HS-5 (cell line): ENCODE measurements around the gene ATG16L2.
A peak's percentile ranks its signal among the peaks of the same experiment; 100 is the strongest.
"Not testable (repeated sequence)": the region's sequence is repeated elsewhere in the genome, so short reads cannot be mapped to it uniquely, and the experiment has no call there.

Experiments used
- DNase-seq: peaks from one replicate; pipeline ENCODE4 v3.0.0-alpha.2; 2012; ENCODE audit warnings: low read depth

The ATG16L2 gene

DNA sequence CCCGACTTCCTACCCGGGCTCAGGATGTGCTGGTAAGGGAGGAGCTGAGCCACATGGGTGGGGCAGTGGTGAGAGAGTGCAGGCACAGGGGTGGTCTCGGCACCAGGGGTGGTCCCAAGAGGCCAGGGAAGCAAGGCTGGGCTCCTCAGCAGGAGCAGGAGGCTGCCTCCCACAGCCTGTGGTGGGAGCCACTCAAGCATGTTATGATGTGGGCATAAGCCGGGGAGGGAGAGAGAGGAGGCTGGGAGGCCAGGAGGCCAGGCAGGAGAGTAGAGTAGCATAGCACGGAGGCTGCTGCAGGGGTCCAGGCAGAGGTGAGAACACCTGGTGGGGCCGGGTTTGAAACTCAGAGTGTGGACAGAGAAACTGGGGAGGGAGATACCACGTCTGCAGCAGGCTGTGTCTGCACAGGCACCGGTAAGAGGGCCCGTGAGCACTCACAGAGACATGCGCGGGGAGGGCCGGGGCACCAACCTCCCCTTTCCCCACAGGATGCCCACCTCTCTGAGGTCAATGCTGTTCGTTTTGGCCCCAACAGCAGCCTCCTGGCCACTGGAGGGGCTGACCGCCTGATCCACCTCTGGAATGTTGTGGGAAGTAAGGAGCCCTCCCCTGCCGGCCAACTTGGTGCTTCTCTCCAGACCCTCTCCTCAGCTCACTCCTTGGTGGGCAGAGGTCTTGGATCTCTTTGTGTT is 10.7 kb downstream of the ATG16L2 start:
- no peak for DNase-seq

DNA sequence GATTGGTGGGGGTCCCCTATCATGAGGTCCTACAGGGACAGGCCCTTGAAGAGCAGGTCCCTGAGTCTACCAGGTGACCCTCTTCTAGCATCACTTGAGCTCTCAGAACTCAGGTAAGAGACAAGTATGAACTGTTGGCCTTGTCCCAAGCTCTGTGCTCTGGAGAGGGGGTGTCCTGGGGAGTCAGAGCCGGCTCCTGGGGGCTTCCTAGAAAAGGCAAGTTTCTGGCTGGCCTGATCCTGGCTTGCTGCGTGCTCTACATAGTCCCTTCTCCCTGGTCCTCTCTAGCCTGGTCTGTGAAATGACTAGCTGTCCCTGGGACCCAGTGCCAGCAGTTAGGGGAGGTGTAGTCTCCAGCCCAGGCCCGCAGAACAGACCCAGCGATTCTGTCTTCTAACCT is 11.4 kb downstream of the ATG16L2 start:
- DNase-seq: no peak

DNA sequence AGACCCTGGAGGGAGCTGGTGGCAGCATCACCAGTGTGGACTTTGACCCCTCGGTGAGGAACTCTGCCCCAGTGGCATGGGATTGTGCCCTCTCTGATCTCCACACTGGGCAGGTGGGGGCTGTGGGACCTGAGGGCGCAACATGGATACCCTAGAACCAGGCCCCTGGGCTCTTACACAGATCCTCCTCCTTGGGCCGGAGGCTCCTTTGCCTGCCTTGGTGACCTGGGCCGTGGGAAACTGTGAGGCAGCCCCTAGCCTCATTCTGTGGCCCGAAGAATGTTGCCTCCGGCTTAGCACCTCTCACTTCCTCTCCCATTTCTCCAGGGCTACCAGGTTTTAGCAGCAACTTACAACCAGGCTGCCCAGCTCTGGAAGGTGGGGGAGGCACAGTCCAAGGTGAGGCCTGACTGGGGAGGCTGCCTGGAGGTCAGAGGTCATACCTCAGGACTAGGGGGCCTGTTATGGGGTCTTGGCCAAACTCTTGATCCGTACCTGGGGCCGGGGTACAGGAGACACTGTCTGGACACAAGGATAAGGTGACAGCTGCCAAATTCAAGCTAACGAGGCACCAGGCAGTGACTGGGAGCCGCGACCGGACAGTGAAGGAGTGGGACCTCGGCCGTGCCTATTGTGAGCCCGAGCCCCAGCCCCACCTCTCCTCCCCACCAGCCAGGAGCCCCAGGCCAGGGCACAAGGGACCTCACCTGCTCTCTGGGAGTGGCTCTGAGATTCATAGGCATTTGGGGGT is 12.2 kb downstream of the ATG16L2 start:
- DNase-seq: no peak

DNA sequence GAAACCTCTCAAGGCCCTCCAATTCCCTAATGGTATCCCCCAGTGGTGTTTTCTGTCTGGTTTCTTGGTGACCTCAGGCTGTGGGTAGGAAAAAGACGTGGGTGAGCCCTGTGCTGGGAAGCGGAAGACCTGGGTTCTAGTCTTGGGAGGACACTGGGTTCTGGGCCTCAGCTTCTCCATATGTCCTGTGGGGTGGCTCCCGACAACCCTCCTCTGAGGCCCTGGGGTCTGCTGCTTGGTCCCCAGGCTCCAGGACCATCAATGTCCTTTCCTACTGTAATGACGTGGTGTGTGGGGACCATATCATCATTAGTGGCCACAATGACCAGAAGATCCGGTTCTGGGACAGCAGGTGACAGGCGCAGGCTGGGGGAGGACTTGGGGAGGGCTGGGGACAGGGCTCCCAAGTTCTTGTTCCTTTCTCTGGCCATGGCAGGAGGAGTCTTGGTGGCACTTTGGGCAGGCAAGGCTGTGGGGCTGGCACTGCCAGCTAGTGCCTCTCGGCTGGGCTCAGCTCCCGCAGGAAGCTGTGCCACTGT is 12.8 kb downstream of the ATG16L2 start:
- DNase-seq: no peak

DNA sequence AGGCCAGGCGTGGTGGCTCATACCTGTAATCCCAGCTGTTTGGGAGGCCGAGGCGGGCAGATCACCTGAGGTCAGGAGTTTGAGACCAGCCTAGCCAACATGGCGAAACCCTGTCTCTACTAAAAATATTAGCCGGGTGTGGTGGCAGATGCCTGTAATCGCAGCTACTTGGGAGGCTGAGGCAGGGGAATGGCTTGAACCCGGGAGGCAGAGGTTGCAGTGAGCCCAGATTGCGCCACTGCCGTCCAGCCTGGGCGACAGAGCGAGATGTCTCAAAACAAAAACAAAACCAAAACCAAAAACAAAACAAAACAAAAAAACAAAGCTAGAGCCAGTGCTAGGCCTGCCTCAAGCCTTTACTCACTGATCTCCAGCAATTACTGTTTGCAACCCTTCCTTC is 13.4 kb downstream of the ATG16L2 start:
- DNase-seq: not testable (repeated sequence)

DNA sequence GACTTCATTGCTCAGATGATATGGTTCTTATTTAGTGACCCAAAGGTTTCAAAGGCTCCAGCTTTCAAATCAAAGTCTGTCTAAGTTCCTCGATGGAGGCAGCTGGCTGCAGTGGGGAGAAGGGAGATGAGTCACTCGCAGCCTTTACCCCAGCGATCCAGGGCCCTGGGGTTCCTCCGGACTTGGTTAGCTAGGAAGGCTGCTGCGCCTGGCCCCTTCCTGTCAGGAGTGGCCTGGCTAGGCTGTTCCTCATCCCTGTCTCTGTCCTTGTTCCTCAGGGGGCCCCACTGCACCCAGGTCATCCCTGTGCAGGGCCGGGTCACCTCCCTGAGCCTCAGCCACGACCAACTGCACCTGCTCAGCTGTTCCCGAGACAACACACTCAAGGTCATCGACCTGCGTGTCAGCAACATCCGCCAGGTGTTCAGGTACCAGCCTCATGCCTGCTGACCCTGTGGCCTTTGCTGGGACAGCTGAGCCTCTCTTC is 13.9 kb downstream of the ATG16L2 start:
- no peak for DNase-seq

DNA sequence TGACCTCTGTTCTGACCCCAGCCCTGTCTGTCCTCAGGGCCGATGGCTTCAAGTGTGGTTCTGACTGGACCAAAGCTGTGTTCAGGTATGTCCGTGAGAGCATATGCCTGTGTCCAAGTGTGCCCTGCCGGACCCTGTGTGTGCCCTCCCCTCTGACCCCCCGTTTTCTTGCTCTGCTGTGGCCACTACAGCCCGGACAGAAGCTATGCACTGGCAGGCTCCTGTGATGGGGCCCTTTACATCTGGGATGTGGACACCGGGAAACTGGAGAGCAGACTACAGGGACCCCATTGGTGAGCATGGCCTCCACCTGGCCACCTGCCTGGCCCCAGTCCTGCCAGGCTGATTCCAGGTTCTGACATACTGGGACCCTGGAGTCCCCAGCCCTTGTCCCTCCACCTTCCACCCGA is 14.5 kb downstream of the ATG16L2 start:
- DNase-seq: no peak

DNA sequence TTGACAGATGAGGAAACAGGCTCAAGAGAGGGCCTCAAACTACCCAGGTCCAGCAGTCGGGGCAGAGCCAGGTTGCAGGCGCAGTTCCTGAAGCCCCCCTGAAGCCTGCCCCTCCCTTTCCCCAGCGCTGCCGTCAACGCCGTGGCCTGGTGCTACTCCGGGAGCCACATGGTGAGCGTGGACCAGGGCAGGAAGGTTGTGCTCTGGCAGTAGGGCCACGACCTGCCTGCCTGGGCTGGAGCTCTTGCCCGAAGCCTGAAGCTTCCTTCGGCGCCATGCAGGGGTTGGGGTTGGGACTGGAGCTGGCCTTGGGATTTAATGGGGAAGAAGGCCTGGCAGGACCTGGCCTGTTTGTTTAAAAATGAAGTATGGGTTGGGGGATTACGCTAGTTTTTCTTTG is 15.0 kb downstream of the ATG16L2 start:
- DNase-seq: no peak

DNA sequence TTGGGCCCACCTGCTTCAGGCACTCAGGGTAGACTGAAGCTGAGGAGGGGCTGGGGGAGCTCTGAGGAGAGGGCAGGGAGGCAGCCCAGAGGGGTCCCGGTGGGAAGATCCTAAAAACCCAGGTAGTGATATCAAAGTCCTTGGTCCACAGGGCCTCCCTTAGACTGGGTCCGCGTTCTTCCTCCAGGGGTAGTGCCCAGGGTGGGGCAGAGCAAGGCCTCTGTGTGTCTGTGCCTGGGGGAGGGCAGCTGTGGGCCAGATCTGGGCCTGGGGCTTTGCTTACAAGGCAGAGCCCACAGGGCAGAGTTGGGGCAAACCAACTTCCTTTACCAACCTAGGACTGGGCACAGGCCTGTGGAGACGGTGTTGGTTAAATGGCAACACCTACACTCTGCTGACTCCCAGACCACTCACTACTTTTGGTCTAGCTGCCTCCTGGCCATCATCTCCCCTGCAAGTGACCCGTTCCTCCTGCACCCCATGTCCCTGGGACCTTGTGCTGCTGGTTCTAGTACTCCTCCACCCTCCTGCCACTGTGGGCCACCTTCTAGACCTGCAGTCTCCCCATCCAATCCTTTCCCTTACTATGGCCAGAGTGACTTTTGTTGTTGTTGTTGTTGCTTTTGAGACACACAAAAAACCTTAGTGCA is 15.8 kb downstream of the ATG16L2 start:
- no peak for DNase-seq

DNA sequence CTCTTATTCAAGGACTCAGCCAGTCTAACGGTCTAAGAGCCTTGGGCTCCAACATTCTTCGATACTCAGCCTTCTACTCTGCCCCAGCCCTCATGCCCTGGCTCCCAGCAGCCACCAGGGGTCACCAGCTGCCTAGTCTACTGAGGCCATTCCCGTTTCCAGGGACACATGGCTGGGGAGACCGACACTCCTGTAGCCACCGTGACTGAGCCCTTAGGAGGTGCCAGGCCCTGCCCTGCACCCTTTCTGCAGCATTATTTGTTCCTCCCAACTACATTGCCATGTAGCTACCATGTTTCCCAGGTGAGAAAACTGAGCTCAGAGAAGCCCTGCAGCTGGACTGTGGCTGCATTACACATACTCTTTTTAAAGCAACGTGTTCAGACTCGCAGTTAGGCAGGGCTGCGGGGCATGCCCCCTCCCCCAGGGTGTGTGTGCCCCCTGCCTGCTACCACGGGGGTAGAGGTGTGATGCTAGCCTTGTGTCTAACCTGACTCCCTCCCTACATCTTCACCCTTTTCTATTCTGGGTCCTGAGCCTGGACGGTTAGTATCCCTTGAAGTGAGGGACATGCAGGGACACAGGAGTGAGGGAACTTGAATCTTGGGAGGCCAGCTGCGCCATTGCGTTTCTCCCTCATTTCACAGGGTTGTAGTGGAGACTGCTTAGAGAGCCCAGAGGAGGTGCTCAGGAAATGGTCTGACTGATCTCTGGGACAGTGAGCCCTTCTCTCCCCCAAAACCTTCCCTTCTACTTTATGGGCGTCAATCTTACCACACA is 17.5 kb downstream of the ATG16L2 start:
- no peak for DNase-seq

DNA sequence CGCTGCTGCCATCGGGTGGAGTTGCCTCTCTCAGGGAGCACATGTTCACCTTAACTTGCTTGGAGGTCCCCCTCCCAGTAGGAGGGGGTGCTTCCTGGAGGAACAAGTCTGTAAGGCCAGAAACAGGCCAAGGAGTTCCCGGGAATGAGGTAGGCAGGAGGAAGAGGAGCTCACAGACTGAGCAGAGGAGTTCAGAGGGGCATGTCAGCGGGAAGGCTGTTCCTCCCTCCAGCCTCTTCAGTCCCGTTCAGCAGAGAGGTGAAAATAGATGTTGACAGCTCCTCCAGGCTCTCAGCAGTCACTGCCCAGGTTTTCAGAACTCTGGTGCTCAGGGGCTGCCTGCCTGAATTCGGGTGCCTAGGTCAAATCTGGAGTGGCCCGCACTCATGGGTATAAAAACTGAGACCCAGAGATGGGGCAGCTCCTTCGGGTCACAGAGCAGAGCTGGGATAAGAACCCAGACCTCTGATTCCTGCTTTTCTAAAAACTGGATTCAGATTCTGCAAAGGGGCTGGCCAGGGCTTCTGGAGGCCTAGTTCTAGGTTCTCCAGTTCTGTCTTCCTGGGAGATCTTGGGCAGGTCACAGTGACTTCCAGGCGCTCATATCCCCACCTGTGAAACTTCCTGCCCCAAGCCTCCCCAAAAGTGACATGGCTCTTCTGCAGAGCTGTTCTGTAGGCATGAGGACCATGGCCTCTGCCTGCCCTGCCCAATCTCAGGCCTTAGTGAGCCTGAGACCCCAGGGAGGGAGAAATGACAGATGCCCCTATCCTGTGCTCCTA is 18.3 kb downstream of the ATG16L2 start:
- DNase-seq: no peak

DNA sequence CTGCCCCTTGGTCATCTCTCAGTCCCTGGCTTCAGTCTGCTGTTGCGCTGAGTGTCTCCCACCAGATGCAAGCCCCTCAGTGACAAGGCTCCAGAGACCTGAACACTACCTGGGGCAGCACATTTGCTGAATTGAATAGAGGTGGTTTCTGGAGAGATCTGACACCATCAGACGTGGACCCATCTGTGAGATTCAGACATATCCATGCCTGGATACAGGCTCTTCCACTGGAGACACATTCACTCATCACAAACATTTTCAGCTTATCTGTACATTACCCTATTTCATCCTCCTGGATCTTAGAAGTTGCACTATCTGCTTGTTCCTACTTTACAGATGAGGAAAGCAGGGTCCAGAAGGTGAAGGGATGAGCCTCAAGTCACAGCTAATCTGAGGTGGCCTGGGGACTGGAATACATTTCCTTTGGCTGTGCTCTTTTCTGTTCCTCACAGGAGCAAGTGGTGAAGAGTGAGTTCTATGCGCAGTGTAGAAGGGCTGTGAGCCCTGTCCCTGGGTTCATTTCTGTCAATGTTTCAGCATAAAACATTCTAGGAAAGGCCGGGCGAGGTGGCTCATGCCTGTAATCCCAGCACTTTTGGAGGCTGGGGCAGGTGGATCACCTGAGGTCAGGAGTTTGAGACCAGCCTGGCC is 19.0 kb downstream of the ATG16L2 start:
- DNase-seq: no peak

DNA sequence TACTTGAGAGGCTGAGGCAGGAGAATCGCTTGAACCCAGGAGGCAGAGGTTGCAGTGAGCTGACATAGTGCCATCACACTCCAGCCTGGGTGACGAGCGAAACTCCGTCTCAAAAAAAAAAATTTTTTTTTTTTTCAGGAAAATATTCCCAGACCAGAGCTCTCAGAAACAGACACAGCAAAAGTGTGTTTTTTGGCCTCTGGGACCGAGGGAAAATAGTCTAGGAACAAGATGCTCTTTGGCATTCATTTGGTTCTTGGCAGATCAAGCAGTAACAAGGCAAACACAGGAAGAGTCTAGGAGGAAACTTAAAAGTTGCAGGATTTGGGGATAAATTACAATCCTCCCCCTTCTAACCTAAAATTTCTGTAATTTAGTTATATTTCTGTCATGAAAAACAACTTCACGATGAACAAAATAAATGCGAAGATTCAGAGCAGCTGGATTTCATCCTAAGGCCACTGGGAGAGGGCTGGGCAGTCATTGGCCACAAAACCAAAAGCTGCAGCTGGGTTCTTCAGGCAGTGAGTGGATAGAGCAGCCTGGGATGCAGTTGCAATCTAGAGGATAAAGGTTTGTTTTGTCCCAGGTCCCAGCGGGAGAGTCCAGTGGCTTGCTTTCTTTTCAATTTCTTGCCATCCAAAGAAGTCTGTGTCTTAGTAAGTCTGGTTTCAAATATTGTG is 19.7 kb downstream of the ATG16L2 start:
- DNase-seq: no peak

DNA sequence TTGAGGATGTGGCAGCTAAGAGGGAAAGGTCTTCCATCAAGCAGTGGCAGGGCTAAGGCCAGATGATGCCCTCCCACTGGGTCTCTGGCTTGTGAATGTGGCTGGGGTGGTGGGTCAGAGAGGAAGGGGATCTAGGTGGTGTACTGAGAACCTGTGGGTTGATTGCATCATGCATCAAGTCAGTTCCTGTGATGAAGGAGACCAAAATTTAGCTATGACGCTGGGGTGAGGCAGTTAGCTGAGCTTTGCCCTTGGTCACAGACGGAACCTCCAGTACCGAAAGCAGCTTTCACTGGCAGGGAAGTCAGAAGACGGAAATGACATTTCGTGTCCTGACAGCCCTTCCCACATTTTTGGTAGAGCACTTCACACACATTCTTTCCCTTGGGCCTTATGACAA is 20.7 kb downstream of the ATG16L2 start:
- no peak for DNase-seq

DNA sequence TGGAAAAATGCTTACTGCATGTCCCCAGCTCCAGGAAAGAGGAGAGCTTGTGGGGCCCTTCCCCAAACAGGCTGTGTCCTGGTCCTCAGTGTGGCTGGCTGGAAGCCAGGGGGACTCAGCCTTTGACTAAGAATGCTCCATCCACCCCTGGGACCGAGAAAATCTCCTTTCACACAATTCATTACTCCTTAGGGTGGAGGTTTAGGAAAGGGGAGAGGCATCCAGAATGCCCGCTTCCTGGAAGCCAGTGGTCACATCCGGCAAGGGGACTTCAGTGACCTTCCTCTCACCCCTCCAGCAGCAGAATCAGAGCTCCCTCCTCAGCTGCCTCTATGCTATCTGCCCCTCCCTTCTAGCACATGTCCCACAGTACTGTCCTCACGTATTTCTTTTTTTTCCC is 21.9 kb downstream of the ATG16L2 start:
- DNase-seq: no peak

DNA sequence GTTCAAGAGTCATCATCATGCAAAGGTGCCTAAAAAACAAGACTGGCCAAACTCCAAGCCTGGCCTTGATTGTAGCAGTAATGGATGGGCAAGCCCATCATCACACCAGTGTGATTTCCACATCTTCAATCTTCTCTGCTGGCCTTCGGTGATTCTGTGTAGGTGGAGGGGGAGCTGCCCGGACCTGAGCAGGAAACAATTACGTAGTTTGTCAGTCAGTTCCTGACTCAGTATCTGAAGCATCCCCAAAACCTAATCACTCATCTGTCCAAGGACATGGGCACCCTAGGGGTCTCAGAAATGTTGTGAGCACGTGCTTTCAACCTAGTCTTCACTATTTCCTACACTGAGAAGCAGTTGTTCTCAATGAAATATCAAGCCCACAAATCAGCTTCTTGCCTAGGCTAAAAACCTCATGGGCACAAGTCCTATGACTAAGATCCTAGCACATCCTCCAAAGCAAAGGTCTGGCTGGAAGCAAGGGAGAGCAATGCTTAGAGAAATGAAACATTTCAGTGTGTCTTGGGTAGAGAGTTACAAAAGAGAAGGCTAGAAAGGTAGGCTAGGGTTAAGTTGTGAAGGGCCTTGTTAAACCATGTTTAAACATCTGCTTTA is 24.6 kb downstream of the ATG16L2 start:
- no peak for DNase-seq

DNA sequence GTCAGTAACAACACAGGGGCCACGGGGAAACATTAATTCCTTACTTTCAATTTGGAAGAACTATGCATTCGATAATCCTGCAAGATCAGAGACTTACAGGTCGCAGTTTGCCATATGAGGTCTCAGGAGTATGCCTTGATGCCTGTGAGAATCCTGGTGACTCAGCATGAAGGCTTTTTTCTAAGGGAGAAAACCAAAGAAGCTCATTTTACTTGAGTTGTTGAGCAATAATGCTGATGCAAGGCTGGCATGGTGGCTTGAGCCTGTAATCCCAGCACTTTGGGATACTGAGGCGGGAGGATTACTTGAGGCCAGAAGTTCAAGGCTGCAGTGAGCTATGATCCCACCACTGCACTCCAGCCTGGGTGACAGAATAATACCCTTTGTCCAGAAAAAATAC is 26.6 kb downstream of the ATG16L2 start:
- DNase-seq: peak; percentile 79

DNA sequence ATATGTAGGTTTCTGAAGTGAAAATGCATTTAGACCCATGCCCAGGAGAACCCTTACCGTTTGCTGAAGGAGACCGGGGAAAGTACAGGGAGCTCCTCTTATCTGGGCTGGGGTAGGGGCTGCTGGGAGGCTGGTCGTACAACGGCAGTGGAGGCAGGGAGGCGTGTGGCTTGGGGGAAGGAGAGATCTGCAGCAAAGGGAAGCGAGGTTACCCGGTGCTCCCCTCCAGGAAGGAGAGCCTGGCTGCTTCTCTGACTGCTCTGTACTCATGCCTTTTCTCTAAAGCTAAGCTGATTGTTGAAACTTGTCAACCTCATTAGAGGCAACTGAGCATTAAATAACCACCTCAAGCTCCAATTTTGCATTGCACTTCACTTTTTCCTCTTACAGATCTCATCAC is 27.2 kb downstream of the ATG16L2 start:
- no peak for DNase-seq

DNA sequence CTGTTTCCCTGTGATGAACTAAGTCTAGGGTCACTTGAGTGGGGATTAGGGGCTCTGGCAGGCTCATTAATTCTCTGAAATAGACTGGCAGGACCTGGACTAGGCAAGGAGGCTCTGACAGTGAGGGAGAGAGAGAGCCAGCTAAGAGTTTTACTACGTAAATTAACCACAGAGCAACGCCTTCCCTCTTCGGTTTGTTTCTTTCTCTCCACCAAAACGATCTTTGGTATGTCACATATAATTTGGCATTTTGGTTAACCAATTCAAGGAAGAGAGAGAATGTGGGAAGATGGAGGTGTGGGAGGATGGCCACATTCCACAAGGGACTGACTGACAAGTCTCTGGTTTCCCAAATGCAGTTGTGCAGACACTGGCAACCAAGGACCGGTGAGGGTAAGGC is 27.9 kb downstream of the ATG16L2 start:
- DNase-seq: no peak
